SK-N-SH (cell line): ENCODE results near the gene SERTAD4. TPM values are rescaled to one million over a fixed set of nuclear protein-coding genes. Genes with fewer than 3 reads are reported as not detected.

Source experiments
- CTCF ChIA-PET: fragments of 300-600, 350-600 bp; formaldehyde crosslinking; extraction: SDS; loops from one replicate; lab custom pipeline; 2021; lab: Yijun Ruan, JAX
- POLR2A ChIA-PET: fragments of 350-600 bp; sonication (Branson Sonifier 250); formaldehyde crosslinking; extraction: SDS; loops from one replicate; lab custom pipeline; 2020; ENCODE audit warnings: antibody characterized with exemption, inconsistent platforms; lab: Yijun Ruan, JAX
- DNase-seq: peaks from one replicate; pipeline ENCODE4 v3.0.0; 2012
- H2AFZ ChIP-seq: fragments of 200-600 bp; sonication (generic); 2 replicates; pipeline ENCODE4 v1.8.1; 2016; ENCODE audit warnings: antibody characterized with exemption, mild to moderate bottlenecking, low read depth
- H3F3A ChIP-seq: fragments of 200-600 bp; sonication (generic); replicated peaks from 2 replicates; pipeline ENCODE3; 2016; ENCODE audit warnings: antibody characterized with exemption, mild to moderate bottlenecking; ENCODE audit not compliant: insufficient read depth
- H3K27ac ChIP-seq, 2 experiments: fragments of 200-500 bp in 1 of 2; fragments of 200-600 bp in 1 of 2; sonication (Bioruptor generic) in 1 of 2; sonication (generic), shearing (Covaris generic) in 1 of 2; 2 replicates each; pipeline versions ENCODE4 v1.5.1 to v1.6.1; 2014 to 2016; ENCODE audit warnings: low read depth in 2 of 2, inconsistent platforms in 1 of 2, low read length in 1 of 2, mild to moderate bottlenecking in 1 of 2, mixed read lengths in 1 of 2
- H3K27me3 ChIP-seq: fragments of 200-600 bp; sonication (generic), shearing (Covaris generic); 2 replicates; pipeline ENCODE4 v1.6.1; 2016; ENCODE audit warnings: mixed run types; ENCODE audit not compliant: insufficient read depth
- H3K36me3 ChIP-seq, 2 experiments: fragments of 200-500 bp in 1 of 2; fragments of 200-600 bp in 1 of 2; sonication (Bioruptor generic) in 1 of 2; sonication (generic) in 1 of 2; replicated peaks in 1 of 2; 2 replicates each; pipeline versions ENCODE3 to v1.5.1; 2014 to 2016; ENCODE audit warnings: low read length in 1 of 2, mild to moderate bottlenecking in 1 of 2; ENCODE audit not compliant: insufficient read depth in 2 of 2, control insufficient read depth in 1 of 2
- H3K4me1 ChIP-seq, 2 experiments: fragments of 200-500 bp in 1 of 2; fragments of 200-600 bp in 1 of 2; sonication (Bioruptor generic) in 1 of 2; sonication (generic), shearing (Covaris generic) in 1 of 2; 2 replicates each; pipeline versions ENCODE4 v1.5.1 to v1.6.1; 2014 to 2016; ENCODE audit warnings: low read depth in 1 of 2, low read length in 1 of 2, mixed run types in 1 of 2; ENCODE audit not compliant: insufficient read depth in 2 of 2, control insufficient read depth in 1 of 2
- H3K4me2 ChIP-seq: fragments of 200-600 bp; sonication (generic), shearing (Covaris generic); 2 replicates; pipeline ENCODE4 v1.6.1; 2017; ENCODE audit warnings: mixed run types
- H3K4me3 ChIP-seq, 2 experiments: fragments of 200-500 bp in 1 of 2; fragments of 200-600 bp in 1 of 2; sonication (Bioruptor generic) in 1 of 2; sonication (generic), shearing (Covaris generic) in 1 of 2; 2 replicates each; pipeline versions ENCODE4 v1.5.1 to v1.8.1; 2014 to 2016; ENCODE audit warnings: low read depth in 2 of 2, inconsistent platforms in 1 of 2, low read length in 1 of 2, mild to moderate bottlenecking in 1 of 2, mixed read lengths in 1 of 2, moderate library complexity in 1 of 2
- H3K79me2 ChIP-seq: fragments of 200-600 bp; sonication (generic); 2 replicates; pipeline ENCODE4 v1.8.1; 2017; ENCODE audit warnings: mild to moderate bottlenecking; ENCODE audit not compliant: insufficient read depth
- H3K9ac ChIP-seq: fragments of 200-600 bp; sonication (generic); 2 replicates; pipeline ENCODE4 v1.6.1; 2017; ENCODE audit warnings: mixed run types
- H3K9me2 ChIP-seq: fragments of 200-600 bp; sonication (generic); 2 replicates; pipeline ENCODE4 v1.6.1; 2017; ENCODE audit warnings: mixed run types
- H3K9me3 ChIP-seq: fragments of 200-600 bp; sonication (generic); 2 replicates; pipeline ENCODE4 v1.6.1; 2017; ENCODE audit warnings: mixed run types, mild to moderate bottlenecking, moderate library complexity
- H4K20me1 ChIP-seq: fragments of 200-600 bp; sonication (generic); 2 replicates; pipeline ENCODE4 v1.6.1; 2017; ENCODE audit warnings: mild to moderate bottlenecking, mixed run types; ENCODE audit not compliant: insufficient read depth
- CHD2 ChIP-seq: fragments of 150-350 bp; IDR thresholded peaks from 2 replicates; pipeline ENCODE4 v1.6.1; 2018; ENCODE audit warnings: low read length; ENCODE audit not compliant: partially characterized antibody
- CTCF ChIP-seq: fragments of 200-600 bp; sonication (generic); IDR thresholded peaks from 2 replicates; pipeline ENCODE4 v1.6.1; 2017; ENCODE audit warnings: antibody characterized with exemption, mild to moderate bottlenecking, moderate library complexity
- EZH2phosphoT487 ChIP-seq: fragments of 200-600 bp; sonication (generic); IDR thresholded peaks from 2 replicates; pipeline ENCODE4 v1.6.1; 2017; ENCODE audit warnings: low read depth, mixed run types, mild to moderate bottlenecking, antibody characterized with exemption, moderate library complexity, borderline replicate concordance
- FOXM1 ChIP-seq: IDR thresholded peaks from 2 replicates; pipeline ENCODE4 v1.4.0; 2012; ENCODE audit warnings: low read depth, mild to moderate bottlenecking
- IRF3 ChIP-seq: fragments of 150-350 bp; IDR thresholded peaks from 2 replicates; pipeline ENCODE4 v1.6.1; 2016; ENCODE audit warnings: mild to moderate bottlenecking, low read depth, low read length
- RFX5 ChIP-seq: IDR thresholded peaks from 2 replicates; pipeline ENCODE4 v1.6.1; 2012; ENCODE audit warnings: mild to moderate bottlenecking, improper control_type of control experiment, low read length
- SIN3A ChIP-seq: IDR thresholded peaks from 2 replicates; pipeline ENCODE4 v1.6.1; 2012; ENCODE audit warnings: low read depth, mild to moderate bottlenecking, low read length, moderate library complexity, borderline replicate concordance
- TAF1 ChIP-seq: IDR thresholded peaks from 2 replicates; pipeline ENCODE4 v1.6.1; 2012; ENCODE audit warnings: low read depth, mild to moderate bottlenecking, low read length, moderate library complexity, borderline replicate concordance
- WGBS: methylation state at CpG from one replicate; pipeline ENCODE4 v1.1.6; 2017; ENCODE audit warnings: low lambda C conversion rate; 5-methylcytosine and 5-hydroxymethylcytosine counted together
- polyA plus RNA-seq, 3 experiments: library from polyadenylated mRNA; depleted of rRNA; stranded (reverse); fragments of >200 nt; gene quantifications; 2 replicates each; pipeline ENCODE4 v1.2.3, GENCODE V29; 2012
- TF ChIP-seq, protein P1 (sequence below): IDR thresholded peaks from 2 replicates; pipeline ENCODE4 v1.4.0; 2012; ENCODE audit warnings: low read depth
- TF ChIP-seq, protein P2 (sequence below): IDR thresholded peaks from 2 replicates; pipeline ENCODE4 v1.4.0; 2012; ENCODE audit warnings: low read depth, borderline replicate concordance

The SERTAD4 gene
- polyA plus RNA-seq, 1 of the 3 experiments (the other 2 are of a cell fraction) = 2.9 TPM

DNA sequence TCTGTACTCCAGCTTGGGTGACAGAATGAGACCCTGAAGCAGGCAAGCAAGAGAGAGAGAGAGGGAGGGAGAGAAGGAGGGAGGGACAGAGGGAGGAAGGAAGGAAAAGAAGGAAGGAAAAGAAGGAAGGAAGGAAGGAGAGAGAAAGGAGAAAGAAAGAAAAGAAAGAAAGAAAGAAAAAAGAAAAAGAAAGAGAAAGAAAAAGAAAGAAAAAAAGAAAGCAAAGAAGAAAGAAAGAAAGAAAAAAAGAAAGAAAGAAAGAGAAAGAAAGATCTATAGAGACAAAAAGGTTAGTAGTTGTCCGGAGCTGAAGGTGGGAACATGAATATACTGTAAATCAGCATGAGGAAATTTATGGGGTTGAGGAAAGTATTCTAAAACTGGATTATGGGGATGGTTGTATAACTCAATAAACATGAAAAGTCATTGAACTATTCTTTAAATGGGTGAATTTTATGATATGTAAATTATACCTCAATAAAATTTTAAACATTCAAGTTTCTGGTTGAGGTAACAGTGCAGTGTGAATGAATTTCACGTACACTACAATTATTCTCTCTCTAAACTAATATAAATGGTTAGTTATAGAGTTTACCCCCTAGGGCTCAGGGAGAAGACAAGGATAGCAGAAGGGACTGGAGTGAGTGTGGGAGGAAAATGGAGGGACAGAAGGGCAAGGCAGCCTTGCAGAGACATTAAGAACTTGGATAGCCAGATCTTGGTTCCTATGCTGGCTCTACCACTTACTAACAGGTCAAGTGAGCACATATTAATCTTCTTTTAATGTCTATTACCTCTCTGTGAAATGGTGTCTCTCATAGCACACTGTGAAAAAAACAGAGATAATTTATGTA, 24.8 kb upstream of the SERTAD4 start:
- Histone ChIP-seq H2AFZ (no peak overlapping the region), H3K9ac (no peak overlapping the region), H3K36me3 (no peaks in the 10 kb centered on the region), H3K9me2 (no peaks in the 10 kb centered on the region), H3K27ac (no peak overlapping the region), H3K4me1 (no peaks in the 10 kb centered on the region), H3K27me3 (no peaks in the 10 kb centered on the region), H3K79me2 (no peaks in the 10 kb centered on the region), H3K4me3 (no peak overlapping the region), H3K9me3 (no peaks in the 10 kb centered on the region), H3K4me2 (no peak overlapping the region), H3F3A (no peaks in the 10 kb centered on the region), H4K20me1 (no peaks in the 10 kb centered on the region)
- DNase-seq = no peak
- no peak for TF ChIP-seq EZH2phosphoT487
- no peak for TF ChIP-seq CHD2
- WGBS = 80% methylated on average over 2 of the region's 2 CpGs
- ChIA-PET POLR2A (no interaction called here), CTCF (no interaction called here)

DNA sequence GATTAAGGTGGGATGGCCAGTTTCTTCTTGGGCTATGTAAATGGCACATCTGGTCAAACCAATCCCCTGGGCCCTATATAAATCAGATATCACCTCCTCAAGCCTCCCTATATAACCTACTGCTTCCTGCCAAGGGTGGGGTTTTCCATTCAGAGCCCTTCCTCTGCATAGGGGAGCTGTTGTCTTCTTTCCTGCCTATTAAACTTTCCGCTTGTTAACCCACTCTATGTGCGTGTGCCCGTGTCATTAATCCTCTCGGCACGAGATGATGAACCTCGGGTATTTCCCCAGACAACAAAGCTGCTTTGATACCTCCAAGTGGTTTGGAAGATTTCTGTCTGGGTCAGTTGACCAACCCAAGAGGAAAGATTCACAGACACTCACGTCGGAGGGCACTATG, 19.3 kb upstream of the SERTAD4 start:
- ChIA-PET POLR2A (no interaction called here), CTCF (interaction anchor here (1.1 kb wide), 1 partner anchor 62 kb away, joined by 3 read pairs; no protein-coding TSS in a partner anchor)
- DNase-seq = no peak
- no peak overlapping the region for H2AFZ ChIP-seq
- no peaks in the 10 kb centered on the region for H3K4me1 ChIP-seq
- no peaks in the 10 kb centered on the region for H3K27me3 ChIP-seq
- H3F3A ChIP-seq = no peaks in the 10 kb centered on the region
- H3K9ac ChIP-seq = no peak overlapping the region
- H4K20me1 ChIP-seq = no peaks in the 10 kb centered on the region
- H3K79me2 ChIP-seq = no peaks in the 10 kb centered on the region
- TF ChIP-seq, protein P1, sequence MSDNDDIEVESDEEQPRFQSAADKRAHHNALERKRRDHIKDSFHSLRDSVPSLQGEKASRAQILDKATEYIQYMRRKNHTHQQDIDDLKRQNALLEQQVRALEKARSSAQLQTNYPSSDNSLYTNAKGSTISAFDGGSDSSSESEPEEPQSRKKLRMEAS = no peak
- TF ChIP-seq SIN3A = no peak
- WGBS = 80% methylated on average over 8 of the region's 8 CpGs
- no peaks in the 10 kb centered on the region for H3K9me3 ChIP-seq
- no peaks in the 10 kb centered on the region for H3K9me2 ChIP-seq
- no peak overlapping the region for H3K4me3 ChIP-seq
- no peak overlapping the region for H3K27ac ChIP-seq
- H3K36me3 ChIP-seq = no peaks in the 10 kb centered on the region
- H3K4me2 ChIP-seq = no peak overlapping the region

GRCh38 chr1:210214573-210215409, 17.8 kb upstream of the SERTAD4 start:
- ChIA-PET CTCF (interaction anchor here (1.2 kb wide), 1 partner anchor 15 kb away, joined by 3 read pairs; no protein-coding TSS in a partner anchor), POLR2A (no interaction called here)
- Histone ChIP-seq H3K27ac (no peak overlapping the region), H3F3A (no peaks in the 10 kb centered on the region), H3K9ac (no peak overlapping the region), H3K4me1 (no peaks in the 10 kb centered on the region), H3K79me2 (no peaks in the 10 kb centered on the region), H4K20me1 (no peaks in the 10 kb centered on the region), H2AFZ (no peak overlapping the region), H3K4me2 (no peak overlapping the region), H3K27me3 (no peaks in the 10 kb centered on the region), H3K36me3 (no peaks in the 10 kb centered on the region), H3K9me2 (no peaks in the 10 kb centered on the region), H3K4me3 (no peak overlapping the region), H3K9me3 (no peaks in the 10 kb centered on the region)
- DNase-seq = no peak
- WGBS = 85% methylated on average over 4 of the region's 4 CpGs
- TF ChIP-seq CTCF = no peak
- no peak for TF ChIP-seq IRF3
- TF ChIP-seq RFX5 = no peak
- TF ChIP-seq SIN3A = no peak
- TF ChIP-seq, protein P2, sequence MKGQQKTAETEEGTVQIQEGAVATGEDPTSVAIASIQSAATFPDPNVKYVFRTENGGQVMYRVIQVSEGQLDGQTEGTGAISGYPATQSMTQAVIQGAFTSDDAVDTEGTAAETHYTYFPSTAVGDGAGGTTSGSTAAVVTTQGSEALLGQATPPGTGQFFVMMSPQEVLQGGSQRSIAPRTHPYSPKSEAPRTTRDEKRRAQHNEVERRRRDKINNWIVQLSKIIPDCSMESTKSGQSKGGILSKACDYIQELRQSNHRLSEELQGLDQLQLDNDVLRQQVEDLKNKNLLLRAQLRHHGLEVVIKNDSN = no peak
- TF ChIP-seq FOXM1 = no peak
- TF ChIP-seq, protein P1 = no peak
- TF ChIP-seq TAF1 = no peak
